GM20000 (cell line): ENCODE data around the gene MIPOL1.

Experiments
- DNase-seq: peaks from one replicate; pipeline ENCODE4 v3.0.0; 2012; ENCODE audit warnings: low spot score
- CTCF ChIP-seq: IDR thresholded peaks from 2 replicates; pipeline ENCODE4 v1.5.1; 2012; ENCODE audit warnings: mild to moderate bottlenecking, control low read depth; ENCODE audit errors: extremely low read depth, missing control alignments

Gene MIPOL1

DNA sequence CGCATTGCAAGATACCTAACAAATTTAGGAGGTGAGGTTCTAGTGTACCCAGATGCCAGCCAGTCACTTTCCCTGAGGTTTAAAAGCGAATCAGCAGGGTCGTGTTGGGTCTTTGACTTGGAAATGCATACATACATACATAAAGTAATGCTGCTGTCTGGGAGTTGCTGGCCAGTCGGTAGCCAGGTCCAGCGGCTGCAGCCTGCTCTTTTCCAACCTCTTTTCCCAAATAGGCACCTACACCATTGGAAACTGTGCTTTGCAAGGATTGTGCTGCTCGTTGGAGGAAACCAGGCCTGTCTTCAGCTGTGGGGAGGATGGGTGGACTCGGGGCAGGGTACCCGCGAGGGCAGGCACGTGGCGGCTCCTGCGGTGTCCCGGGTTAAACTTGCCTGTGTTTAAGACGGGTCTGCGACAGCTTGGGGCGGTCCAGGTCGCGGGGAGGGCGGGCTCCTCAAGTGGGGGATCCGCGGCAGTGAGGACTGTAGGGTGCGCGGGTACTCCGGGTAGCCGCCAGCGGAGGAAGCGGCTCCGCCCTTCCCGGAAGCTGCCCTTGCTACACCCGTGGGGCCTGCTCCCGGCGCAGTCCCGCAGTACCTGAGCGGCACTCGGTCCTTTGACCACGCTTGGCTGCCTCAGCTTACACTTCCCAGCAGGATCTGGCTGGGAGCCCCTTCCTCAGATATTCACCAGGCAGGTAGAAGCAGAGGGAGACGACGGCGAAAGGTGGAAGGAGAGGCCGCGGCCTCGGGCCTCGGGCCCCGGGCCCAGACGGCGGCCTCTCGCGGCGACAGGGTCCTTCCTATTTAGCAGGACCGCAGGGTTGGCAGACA, 400.4 kb downstream of the MIPOL1 start:
- no peak for TF ChIP-seq CTCF
- DNase-seq, result peak; percentile 25

GRCh38 chr14:37598747-37599506, 401.2 kb downstream of the MIPOL1 start:
- peak; percentile 24 for DNase-seq
- TF ChIP-seq CTCF, result no peak

DNA sequence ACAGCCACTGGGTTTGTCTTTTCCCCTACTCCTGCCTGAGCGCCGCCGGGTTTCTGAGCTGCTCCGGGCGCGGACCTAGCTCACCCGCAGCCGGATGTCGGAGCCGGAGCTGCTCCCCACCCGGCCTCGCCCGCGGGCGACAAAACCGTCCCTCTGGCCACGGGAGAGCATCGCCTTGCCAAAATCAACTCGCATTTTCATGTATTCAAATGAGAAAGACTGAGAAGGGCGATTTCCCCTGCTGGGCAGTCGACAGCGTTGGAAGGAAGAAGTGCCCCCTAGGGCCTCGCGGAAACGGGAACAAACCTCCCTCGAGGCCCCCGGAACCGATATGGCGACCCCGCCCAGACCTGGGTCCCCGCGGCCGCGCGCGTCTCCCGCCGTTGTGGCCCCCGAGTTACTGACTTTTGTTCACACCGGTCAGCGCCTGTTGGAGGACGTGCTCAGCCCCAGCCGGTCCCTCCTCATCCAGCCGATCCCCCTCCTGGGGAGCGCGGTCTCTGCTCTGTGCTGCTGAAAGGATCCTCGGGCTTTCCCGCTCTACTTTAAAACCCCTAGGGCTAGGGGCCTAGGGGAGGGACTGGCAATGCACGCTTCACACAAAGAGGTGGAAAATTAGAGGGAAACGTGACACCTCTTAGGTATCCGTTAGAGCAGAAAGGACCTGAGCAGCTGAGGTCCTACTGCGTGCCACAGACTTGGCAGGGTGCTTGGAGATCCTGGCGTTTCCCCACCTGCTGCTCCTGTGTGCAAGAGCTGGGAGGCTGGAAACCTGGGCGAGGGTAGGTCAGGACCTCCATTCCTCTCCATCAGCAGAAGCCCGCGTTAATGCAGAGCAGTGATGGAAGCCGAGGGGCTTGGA, 402.0 kb downstream of the MIPOL1 start:
- peak; percentile 21 for DNase-seq

GRCh38 chr14:37600880-37601741, 403.4 kb downstream of the MIPOL1 start:
- TF ChIP-seq CTCF, result no peak
- no peak for DNase-seq

More for the DNA sequence above, 402.0 kb downstream of the MIPOL1 start:
- TF ChIP-seq CTCF, result no peak

- no peak for DNase-seq
- TF ChIP-seq CTCF, result no peak
These were observed 404.1 kb downstream of the MIPOL1 start for GRCh38 chr14:37601865-37602264.
